T1000 (cell line): ENCODE results near the gene CLEC18A.
A peak's percentile ranks its signal among the peaks of the same experiment; 100 is the strongest.
"Not testable (repeated sequence)": the region's sequence is repeated elsewhere in the genome, so short reads cannot be mapped to it uniquely, and the experiment has no call there.

Experiments used
- DNase-seq: peaks from one replicate; lab custom pipeline; 2025; ENCODE audit warnings: mixed read lengths; lab: John Stamatoyannopoulos, UW

CLEC18A gene

GRCh38 chr16:69930117-69930776 is 20.9 kb upstream of the CLEC18A start:
- peak; percentile 9 for DNase-seq

GRCh38 chr16:69931631-69932030 is 19.5 kb upstream of the CLEC18A start:
- no peak for DNase-seq

- no peak for DNase-seq
Observed at GRCh38 chr16:69932228-69932627, 18.9 kb upstream of the CLEC18A start.

GRCh38 chr16:69932691-69933392 is 18.3 kb upstream of the CLEC18A start:
- DNase-seq, result no peak

- DNase-seq, result no peak
Observed at GRCh38 chr16:69934044-69934443, 17.1 kb upstream of the CLEC18A start.

GRCh38 chr16:69934751-69935150 is 16.4 kb upstream of the CLEC18A start:
- no peak for DNase-seq

- no peak for DNase-seq
Observed at GRCh38 chr16:69935278-69935711, 15.8 kb upstream of the CLEC18A start.

GRCh38 chr16:69935740-69936139 is 15.4 kb upstream of the CLEC18A start:
- no peak for DNase-seq

- DNase-seq, result no peak
Observed at GRCh38 chr16:69936252-69936651, 14.9 kb upstream of the CLEC18A start.

- no peak for DNase-seq
Observed at GRCh38 chr16:69936751-69937211, 14.4 kb upstream of the CLEC18A start.

GRCh38 chr16:69937465-69937951 is 13.6 kb upstream of the CLEC18A start:
- no peak for DNase-seq

GRCh38 chr16:69938981-69939820 is 11.9 kb upstream of the CLEC18A start:
- no peak for DNase-seq

GRCh38 chr16:69939821-69940585 is 11.1 kb upstream of the CLEC18A start:
- no peak for DNase-seq

- no peak for DNase-seq
Observed at GRCh38 chr16:69940676-69941075, 10.5 kb upstream of the CLEC18A start.

GRCh38 chr16:69941251-69942098 is 9.7 kb upstream of the CLEC18A start:
- no peak for DNase-seq

GRCh38 chr16:69942099-69942491 is 9.0 kb upstream of the CLEC18A start:
- DNase-seq, result no peak

GRCh38 chr16:69942627-69943170 is 8.4 kb upstream of the CLEC18A start:
- DNase-seq, result no peak

GRCh38 chr16:69943241-69944036 is 7.7 kb upstream of the CLEC18A start:
- not testable (repeated sequence) for DNase-seq

GRCh38 chr16:69950411-69950810 is 723 bp upstream of the CLEC18A start:
- DNase-seq, result not testable (repeated sequence)

GRCh38 chr16:69951672-69952031 is 518 bp downstream of the CLEC18A start:
- not testable (repeated sequence) for DNase-seq
